Hepatocyte (in vitro differentiated cells): ENCODE measurements around the gene SMG7. TPM values are rescaled to one million over a fixed set of nuclear protein-coding genes. Genes with fewer than 3 reads are reported as not detected.
A peak's percentile ranks its signal among the peaks of the same experiment; 100 is the strongest.

Experiments used
- DNase-seq: peaks from one replicate; pipeline ENCODE4 v3.0.0-alpha.2; 2016; ENCODE audit warnings: low spot score
- H2AFZ ChIP-seq: fragments of 200-600 bp; sonication (generic); 2 replicates; pipeline ENCODE4 v1.6.0; 2016; ENCODE audit warnings: antibody characterized with exemption, mild to moderate bottlenecking
- H3K27ac ChIP-seq: fragments of 200-600 bp; sonication (generic); 2 replicates; pipeline ENCODE4 v1.5.1; 2016; ENCODE audit warnings: mild to moderate bottlenecking
- H3K27me3 ChIP-seq: fragments of 200-600 bp; sonication (generic); 2 replicates; pipeline ENCODE4 v1.6.1; 2016
- H3K36me3 ChIP-seq: fragments of 200-600 bp; sonication (generic); replicated peaks from 2 replicates; pipeline ENCODE4 v1.5.1; 2016; ENCODE audit warnings: low read depth; ENCODE audit not compliant: insufficient read depth
- H3K4me1 ChIP-seq: fragments of 200-600 bp; sonication (generic); 2 replicates; pipeline ENCODE4 v1.5.1; 2016; ENCODE audit warnings: mild to moderate bottlenecking, moderate library complexity; ENCODE audit not compliant: insufficient read depth
- H3K4me2 ChIP-seq: fragments of 200-600 bp; sonication (generic); 2 replicates; pipeline ENCODE4 v1.6.0; 2016
- H3K4me3 ChIP-seq: fragments of 200-600 bp; sonication (generic); 2 replicates; pipeline ENCODE4 v1.5.1; 2016; ENCODE audit warnings: mild to moderate bottlenecking
- H3K79me2 ChIP-seq: fragments of 200-600 bp; sonication (generic); 2 replicates; pipeline ENCODE4 v1.6.0; 2017; ENCODE audit warnings: mild to moderate bottlenecking
- H3K9me2 ChIP-seq: fragments of 200-600 bp; sonication (generic); replicated peaks from 2 replicates; pipeline ENCODE4 v1.6.0; 2017; ENCODE audit warnings: mild to moderate bottlenecking; ENCODE audit not compliant: insufficient read depth
- H3K9me3 ChIP-seq: fragments of 200-600 bp; sonication (generic); 2 replicates; pipeline ENCODE4 v1.5.1; 2016; ENCODE audit warnings: low read depth, mild to moderate bottlenecking
- H4K20me1 ChIP-seq: fragments of 200-600 bp; sonication (generic); 2 replicates; pipeline ENCODE4 v1.6.0; 2016; ENCODE audit warnings: mild to moderate bottlenecking; ENCODE audit not compliant: insufficient read depth, poor library complexity, severe bottlenecking
- CTCF ChIP-seq: fragments of 200-600 bp; sonication (generic); IDR thresholded peaks from 2 replicates; pipeline ENCODE4 v1.5.1; 2016; ENCODE audit warnings: antibody characterized with exemption, mild to moderate bottlenecking; ENCODE audit not compliant: poor library complexity
- EZH2 ChIP-seq: fragments of 200-600 bp; sonication (generic); IDR thresholded peaks from 2 replicates; pipeline ENCODE4 v1.6.1; 2016; ENCODE audit warnings: antibody characterized with exemption, mild to moderate bottlenecking, borderline replicate concordance
- EZH2phosphoT487 ChIP-seq: fragments of 200-600 bp; sonication (generic); IDR thresholded peaks from one replicate; pipeline ENCODE4 v1.6.1; 2018; ENCODE audit warnings: antibody characterized with exemption, mild to moderate bottlenecking, low read depth, moderate library complexity; ENCODE audit not compliant: unreplicated experiment, severe bottlenecking
- WGBS: methylation state at CpG from one replicate; pipeline ENCODE4 v1.1.6; 2016; ENCODE audit warnings: low lambda C conversion rate; ENCODE audit errors: missing lambda C conversion rate; 5-methylcytosine and 5-hydroxymethylcytosine counted together
- polyA plus RNA-seq: library from polyadenylated mRNA; unstranded; fragments of >200 nt; fragmentation: Nextera tagmentation; extraction: Ambion mirVana; gene quantifications from 2 replicates; pipeline ENCODE4 v1.2.1, GENCODE V29; 2016
- total RNA-seq: library from RNA; depleted of rRNA; stranded (reverse); fragments of >200 nt; gene quantifications from 2 replicates; pipeline ENCODE4 v1.2.3, GENCODE V29; 2014

Gene SMG7
- total and polyA plus RNA-seq, 2 experiments from 2014 or later, result 28.1 to 39.5 TPM

GRCh38 chr1:183515002-183515689 lies 42.8 kb downstream of the SMG7 start:
- no peaks in the 10 kb centered on the region for H4K20me1 ChIP-seq
- H3K4me3 ChIP-seq, result no peak overlapping the region
- H2AFZ ChIP-seq, result no peak overlapping the region
- peak overlapping the region; percentile 14 for H3K4me2 ChIP-seq
- H3K79me2 ChIP-seq, result peaks cover 14% of the 10 kb centered on the region
- H3K36me3 ChIP-seq, result no peaks in the 10 kb centered on the region
- H3K9me2 ChIP-seq, result no peaks in the 10 kb centered on the region
- DNase-seq, result peak; percentile 16
- H3K9me3 ChIP-seq, result no peaks in the 10 kb centered on the region
- no peaks in the 10 kb centered on the region for H3K27me3 ChIP-seq
- H3K4me1 ChIP-seq, result peaks cover 12% of the 10 kb centered on the region
- WGBS, result 37% methylated on average over 2 of the region's 2 CpGs
- peak overlapping the region; percentile 25 for H3K27ac ChIP-seq
- no peak for TF ChIP-seq EZH2
- no peak for TF ChIP-seq CTCF
- no peak for TF ChIP-seq EZH2phosphoT487

GRCh38 chr1:183516725-183517124 lies 44.4 kb downstream of the SMG7 start:
- H4K20me1 ChIP-seq, result no peaks in the 10 kb centered on the region
- no peaks in the 10 kb centered on the region for H3K36me3 ChIP-seq
- 65% methylated on average over 2 of the region's 2 CpGs for WGBS
- peaks cover 12% of the 10 kb centered on the region for H3K4me1 ChIP-seq
- H3K4me3 ChIP-seq, result no peak overlapping the region
- no peaks in the 10 kb centered on the region for H3K9me2 ChIP-seq
- H3K27ac ChIP-seq, result no peak overlapping the region
- H3K79me2 ChIP-seq, result no peaks in the 10 kb centered on the region
- H3K4me2 ChIP-seq, result no peak overlapping the region
- H2AFZ ChIP-seq, result no peak overlapping the region
- TF ChIP-seq EZH2phosphoT487, result no peak
- no peak for TF ChIP-seq EZH2
- no peak for TF ChIP-seq CTCF
- H3K9me3 ChIP-seq, result no peaks in the 10 kb centered on the region
- H3K27me3 ChIP-seq, result no peaks in the 10 kb centered on the region
- DNase-seq, result peak; percentile 7

GRCh38 chr1:183517401-183517800 lies 45.1 kb downstream of the SMG7 start:
- Histone ChIP-seq H3K4me2 (no peak overlapping the region), H4K20me1 (no peaks in the 10 kb centered on the region), H3K9me2 (no peaks in the 10 kb centered on the region), H3K27me3 (no peaks in the 10 kb centered on the region), H3K4me3 (no peak overlapping the region), H3K36me3 (no peaks in the 10 kb centered on the region), H3K27ac (no peak overlapping the region), H2AFZ (no peak overlapping the region), H3K9me3 (no peaks in the 10 kb centered on the region), H3K79me2 (no peaks in the 10 kb centered on the region), H3K4me1 (peaks cover 12% of the 10 kb centered on the region)
- TF ChIP-seq CTCF (no peak), EZH2phosphoT487 (no peak), EZH2 (no peak)
- DNase-seq, result no peak
- WGBS, result 83% methylated on average over 6 of the region's 6 CpGs
